GM21576 (cell line): Measurements from ENCODE around the gene CTNNBIP1.

Experiments
- ATAC-seq: cut with Tn5 transposase; IDR thresholded peaks from one replicate; pipeline ENCODE4 v1.9.1; 2021; ENCODE audit warnings: mild to moderate bottlenecking, moderate library complexity; ENCODE audit not compliant: unreplicated experiment

The CTNNBIP1 gene

GRCh38 chr1:9905010-9905409 is 5.1 kb downstream of the CTNNBIP1 start:
- ATAC-seq = no peak

GRCh38 chr1:9904596-9904995 is 5.5 kb downstream of the CTNNBIP1 start:
- no peak for ATAC-seq

- ATAC-seq = no peak
These were observed 6.1 kb downstream of the CTNNBIP1 start for GRCh38 chr1:9903801-9904527.

- no peak for ATAC-seq
These were observed 8.0 kb downstream of the CTNNBIP1 start for GRCh38 chr1:9902060-9902452.

- no peak for ATAC-seq
These were observed 8.7 kb downstream of the CTNNBIP1 start for GRCh38 chr1:9901148-9902059.

- ATAC-seq = no peak
These were observed 9.7 kb downstream of the CTNNBIP1 start for GRCh38 chr1:9900142-9901043.

GRCh38 chr1:9894115-9894514 is 16.0 kb downstream of the CTNNBIP1 start:
- ATAC-seq = no peak

GRCh38 chr1:9892563-9893528 is 17.2 kb downstream of the CTNNBIP1 start:
- ATAC-seq = no peak

- ATAC-seq = no peak
These were observed 18.9 kb downstream of the CTNNBIP1 start for GRCh38 chr1:9891207-9891606.

- ATAC-seq = no peak
These were observed 19.8 kb downstream of the CTNNBIP1 start for GRCh38 chr1:9890224-9890731.

GRCh38 chr1:9889411-9889810 is 20.7 kb downstream of the CTNNBIP1 start:
- no peak for ATAC-seq

GRCh38 chr1:9888886-9889285 is 21.2 kb downstream of the CTNNBIP1 start:
- no peak for ATAC-seq

GRCh38 chr1:9887070-9887469 is 23.0 kb downstream of the CTNNBIP1 start:
- ATAC-seq = no peak

- no peak for ATAC-seq
These were observed 23.9 kb downstream of the CTNNBIP1 start for GRCh38 chr1:9886092-9886742.

GRCh38 chr1:9884805-9885204 is 25.3 kb downstream of the CTNNBIP1 start:
- ATAC-seq = no peak

GRCh38 chr1:9883585-9884449 is 26.3 kb downstream of the CTNNBIP1 start:
- ATAC-seq = no peak

- ATAC-seq = no peak
These were observed 27.1 kb downstream of the CTNNBIP1 start for GRCh38 chr1:9882945-9883303.

- ATAC-seq = no peak
These were observed 27.6 kb downstream of the CTNNBIP1 start for GRCh38 chr1:9882296-9882944.
